GM12892 (cell line): ENCODE data around the gene SEPTIN2.
"Not testable (repeated sequence)": the region's sequence is repeated elsewhere in the genome, so short reads cannot be mapped to it uniquely, and the experiment has no call there.

Experiments
- DNase-seq: peaks from one replicate; pipeline ENCODE4 v3.0.0; 2011; ENCODE audit not compliant: insufficient read length
- FAIRE-seq: peaks from 2 replicates; lab custom pipeline; 2011; peaks lifted over from hg19 to GRCh38; lab: Jason Lieb, UNC
- POLR2A ChIP-seq: IDR thresholded peaks from 2 replicates; pipeline ENCODE4 v1.6.1; 2011; ENCODE audit warnings: low read depth, low read length, control low read depth
- POLR2AphosphoS5 ChIP-seq: IDR thresholded peaks from 2 replicates; pipeline ENCODE4 v1.6.1; 2011; ENCODE audit warnings: low read depth, low read length, control low read depth
- TAF1 ChIP-seq: IDR thresholded peaks from 2 replicates; pipeline ENCODE4 v1.6.1; 2011; ENCODE audit warnings: low read depth, mild to moderate bottlenecking, control low read depth, low read length, borderline replicate concordance

Gene SEPTIN2

GRCh38 chr2:241308267-241308666 is 7.5 kb upstream of the SEPTIN2 start:
- no peak for TF ChIP-seq POLR2A
- TF ChIP-seq TAF1: no peak
- no peak for TF ChIP-seq POLR2AphosphoS5
- DNase-seq: no peak
- FAIRE-seq: no peak

GRCh38 chr2:241308832-241309500 is 6.8 kb upstream of the SEPTIN2 start:
- FAIRE-seq (no peak), DNase-seq (no peak)
- TF ChIP-seq TAF1 (no peak), POLR2AphosphoS5 (no peak), POLR2A (no peak)

GRCh38 chr2:241309684-241310117 is 6.0 kb upstream of the SEPTIN2 start:
- peak; percentile 33 for DNase-seq
- TF ChIP-seq POLR2A: peak; percentile 59; the same call in 1 of the 2 replicates
- TF ChIP-seq POLR2AphosphoS5: no peak
- peak; percentile 38; the same call in 1 of the 2 replicates for TF ChIP-seq TAF1
- peak; percentile 88 for FAIRE-seq

GRCh38 chr2:241310917-241311566 is 4.7 kb upstream of the SEPTIN2 start:
- DNase-seq (no peak), FAIRE-seq (peak; percentile 85)
- TF ChIP-seq POLR2A (no peak), POLR2AphosphoS5 (no peak), TAF1 (no peak)

- DNase-seq (no peak), FAIRE-seq (peak; percentile 48)
- TF ChIP-seq TAF1: no peak
- no peak for TF ChIP-seq POLR2AphosphoS5
- no peak for TF ChIP-seq POLR2A
Observed at GRCh38 chr2:241312082-241312481, 3.6 kb upstream of the SEPTIN2 start.

GRCh38 chr2:241313543-241314095 is 2.1 kb upstream of the SEPTIN2 start:
- no peak for FAIRE-seq
- TF ChIP-seq POLR2A (no peak), TAF1 (no peak), POLR2AphosphoS5 (no peak)
- DNase-seq: no peak

- FAIRE-seq: no peak
- no peak for DNase-seq
- TF ChIP-seq TAF1: no peak; the same call in 1 of the 2 replicates
- no peak for TF ChIP-seq POLR2A
- no peak for TF ChIP-seq POLR2AphosphoS5
Observed at GRCh38 chr2:241314226-241315092, 1.3 kb upstream of the SEPTIN2 start.

- 0 out of 2 replicates have a peak, but pooled peaks have one; percentile 16 for TF ChIP-seq POLR2AphosphoS5
- TF ChIP-seq POLR2A: peak; percentile 89
- peak; percentile 82 for TF ChIP-seq TAF1
- FAIRE-seq (peak; percentile 98), DNase-seq (peak; percentile 94)
Observed at GRCh38 chr2:241315093-241315878, 439 bp upstream of the SEPTIN2 start, which contains the start of gene HDLBP. Gene HDLBP (minus strand): TSS chr2:241315672. CDS start chr2:241266869, 48,803 bp downstream.

GRCh38 chr2:241316825-241317224 is 1.1 kb downstream of the SEPTIN2 start:
- FAIRE-seq: no peak
- no peak for DNase-seq
- TF ChIP-seq POLR2AphosphoS5 (no peak), POLR2A (no peak), TAF1 (no peak)

GRCh38 chr2:241317391-241317790 is 1.7 kb downstream of the SEPTIN2 start:
- DNase-seq (no peak), FAIRE-seq (no peak)
- TF ChIP-seq TAF1 (no peak), POLR2AphosphoS5 (0 out of 2 replicates have a peak, but pooled peaks have one; percentile 27), POLR2A (no peak)

GRCh38 chr2:241318830-241319229 is 3.1 kb downstream of the SEPTIN2 start:
- DNase-seq, FAIRE-seq: not testable (repeated sequence)
